GM21528 (cell line): ENCODE data around the gene PRRX2.

Experiments used
- ATAC-seq: cut with Tn5 transposase; IDR thresholded peaks from one replicate; pipeline ENCODE4 v1.9.1; 2021; ENCODE audit warnings: mild to moderate bottlenecking, moderate library complexity; ENCODE audit not compliant: unreplicated experiment, low FRiP score

Gene PRRX2

DNA sequence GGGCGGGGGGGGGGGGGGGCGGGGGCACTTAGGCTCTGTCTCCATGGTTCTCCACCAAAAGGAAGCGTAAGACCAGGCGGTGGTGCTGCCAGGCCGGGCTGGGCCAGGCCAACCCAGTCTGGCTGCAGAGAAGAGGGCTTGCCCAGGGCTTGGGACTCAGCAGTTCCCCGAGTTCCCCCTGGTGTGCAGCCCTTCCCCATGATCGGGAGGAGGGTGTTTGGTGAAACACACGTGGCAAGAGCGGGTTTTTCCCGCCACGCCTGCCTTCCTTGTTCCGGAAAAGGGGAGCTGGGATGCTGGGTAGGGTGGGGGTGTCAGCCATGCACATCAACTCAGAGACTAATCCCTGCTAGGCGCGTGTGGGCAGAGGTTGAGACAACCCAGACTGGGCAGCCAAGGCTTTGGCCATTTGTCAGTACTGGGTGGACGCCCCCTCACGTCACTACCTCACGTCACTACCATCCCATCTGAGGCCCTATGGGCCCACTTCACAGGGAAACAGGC is 32.9 kb downstream of the PRRX2 start:
- no peak for ATAC-seq

DNA sequence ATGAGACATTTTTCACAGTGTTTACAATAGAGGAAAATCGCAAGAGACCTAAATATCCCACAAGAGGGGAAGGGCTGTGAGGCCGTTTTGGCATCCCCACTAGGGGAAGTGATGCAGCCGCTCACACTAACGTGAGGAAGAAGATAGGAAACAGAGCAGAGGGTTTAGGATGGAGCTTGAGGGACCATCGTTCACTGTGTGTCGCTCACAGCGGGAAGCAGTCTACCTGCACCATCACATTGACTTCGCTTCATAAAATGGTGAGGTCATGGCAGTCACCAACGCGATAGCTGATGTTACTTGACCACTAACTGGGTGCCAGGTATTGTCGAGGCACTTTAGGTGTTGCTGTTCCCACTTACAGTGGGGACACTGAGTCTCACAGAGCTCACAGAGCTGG is 35.6 kb downstream of the PRRX2 start:
- no peak for ATAC-seq

DNA sequence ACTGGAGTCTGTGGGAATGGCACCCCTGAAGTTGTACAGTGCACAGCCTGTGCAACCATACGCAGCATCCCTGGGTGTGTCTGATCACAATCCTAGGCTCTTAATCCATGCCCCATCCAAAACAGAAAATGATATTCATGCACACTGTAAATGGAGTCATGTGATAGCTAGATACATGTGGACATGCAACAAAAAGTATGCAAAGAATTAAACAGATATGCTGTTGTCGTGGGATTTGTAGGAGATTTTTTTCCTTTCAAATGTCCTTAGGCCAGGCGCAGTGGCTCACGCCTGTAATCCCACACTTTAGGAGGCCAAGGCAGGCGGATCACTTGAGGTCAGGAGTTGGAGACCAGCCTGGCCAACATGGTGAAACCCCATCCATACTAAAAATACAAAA is 36.1 kb downstream of the PRRX2 start:
- no peak for ATAC-seq

DNA sequence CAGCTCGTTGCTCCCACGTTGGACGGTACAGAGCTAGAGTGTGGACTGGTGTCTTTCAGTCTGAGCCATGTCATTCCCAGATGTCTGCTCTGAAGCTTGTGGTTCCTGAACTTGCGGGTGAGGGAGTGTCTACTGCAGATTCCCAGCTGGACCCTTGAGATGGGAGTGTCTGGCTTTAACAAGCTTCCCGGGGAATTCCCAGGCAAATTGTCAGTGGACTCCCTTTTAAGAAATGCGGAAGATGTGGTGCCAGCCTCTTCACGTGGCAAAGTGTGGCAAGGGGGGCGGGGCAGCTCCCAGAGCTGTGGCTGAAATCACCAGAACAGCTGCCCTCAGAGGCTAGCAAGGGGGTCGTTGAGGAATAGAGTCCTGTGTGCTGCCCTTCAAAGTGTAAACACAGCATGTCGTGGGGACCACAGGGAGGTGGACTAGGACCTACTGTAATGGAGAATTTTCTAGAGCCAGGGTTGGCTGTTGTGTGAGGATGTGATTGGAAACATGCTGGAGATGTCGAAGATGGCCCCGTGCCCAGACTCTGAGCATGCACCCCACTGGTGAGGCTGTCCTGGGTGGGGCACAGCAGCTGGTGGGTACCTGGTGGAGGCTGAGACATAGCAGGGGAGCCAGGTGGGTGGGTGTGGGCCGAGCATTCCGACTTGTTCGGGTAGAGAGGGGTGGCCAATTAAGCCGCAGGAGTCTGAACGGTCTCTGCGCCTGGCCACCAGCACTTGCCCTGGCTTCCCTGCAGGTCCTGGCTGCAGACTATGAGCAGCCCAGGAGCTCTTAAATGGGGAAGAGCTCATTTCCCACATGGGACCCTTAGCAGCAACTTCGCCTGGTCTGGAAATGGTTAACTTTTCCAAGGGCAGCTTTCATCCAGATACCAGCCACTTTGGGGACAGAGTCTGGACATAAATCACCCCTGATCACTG is 37.4 kb downstream of the PRRX2 start:
- no peak for ATAC-seq

DNA sequence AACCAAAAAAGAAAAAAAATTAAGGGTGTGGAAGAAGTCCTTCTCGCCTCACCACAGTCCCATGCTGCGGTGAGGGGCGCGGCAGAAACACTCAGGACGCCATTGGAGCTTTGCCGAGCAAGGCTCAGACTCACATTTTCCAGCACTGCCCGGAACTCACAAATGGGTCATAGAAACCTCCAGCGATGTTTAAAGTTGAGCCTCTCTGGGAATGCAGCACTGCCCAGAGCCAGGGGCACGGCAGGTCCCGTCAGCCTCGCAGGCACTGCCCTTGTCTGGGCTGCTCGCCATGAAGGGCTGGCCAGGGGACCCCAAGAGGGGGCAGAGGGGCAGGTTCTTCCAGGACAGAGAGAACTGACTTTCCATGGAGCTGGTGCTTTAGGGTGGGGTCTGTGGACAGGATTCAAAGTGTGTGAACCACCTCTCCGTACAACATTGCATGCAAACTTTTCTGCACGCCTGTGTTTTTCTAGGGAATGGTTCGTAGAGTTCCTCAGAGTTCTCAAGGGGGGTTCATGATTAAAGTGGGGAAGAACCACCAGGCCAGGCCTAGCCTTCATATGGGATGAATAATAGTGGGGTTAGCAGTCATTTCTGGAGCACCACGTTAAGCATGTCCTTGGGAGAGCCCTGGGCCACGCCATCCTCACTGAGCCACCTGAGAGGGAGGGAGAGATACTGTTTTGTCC is 38.4 kb downstream of the PRRX2 start:
- ATAC-seq = no peak

DNA sequence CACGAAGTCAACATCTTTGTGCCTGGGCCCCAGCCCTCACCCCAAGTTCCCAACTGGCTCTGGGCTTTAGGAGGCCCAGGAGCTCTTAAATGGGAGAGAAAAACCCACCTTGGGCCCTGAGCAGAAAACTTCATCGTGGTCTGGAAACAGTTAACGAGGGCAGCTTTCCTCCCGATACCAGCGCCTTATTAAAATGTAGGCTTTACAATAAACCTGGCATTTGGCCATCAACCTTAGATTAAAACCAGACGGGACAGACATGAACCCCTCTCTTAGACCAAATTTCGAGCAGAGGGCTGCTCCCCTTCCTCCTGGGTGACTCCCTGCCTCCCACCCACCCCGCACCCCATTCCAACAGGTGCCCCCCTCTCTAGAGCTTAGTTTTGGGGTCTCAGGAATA is 39.4 kb downstream of the PRRX2 start:
- no peak for ATAC-seq

DNA sequence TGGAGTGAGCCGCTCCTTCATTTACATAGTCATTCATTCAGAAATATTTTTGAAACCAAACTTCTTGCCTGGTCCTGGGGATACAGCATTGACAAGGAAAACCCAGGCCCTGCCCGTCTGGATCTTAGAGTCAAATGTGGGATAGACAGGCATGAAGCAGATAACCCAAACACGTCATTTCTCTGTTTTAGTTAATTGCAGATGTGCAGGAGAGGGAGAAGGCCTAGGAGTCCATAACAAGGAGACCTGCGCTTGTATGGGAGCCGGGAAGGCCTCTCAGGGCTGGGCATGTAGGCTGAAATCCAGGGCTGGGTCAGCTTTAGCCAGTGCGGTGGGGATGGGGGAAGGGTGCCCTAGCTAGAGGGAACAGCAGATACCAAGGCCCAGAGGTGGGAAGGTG is 43.3 kb downstream of the PRRX2 start:
- ATAC-seq = no peak

DNA sequence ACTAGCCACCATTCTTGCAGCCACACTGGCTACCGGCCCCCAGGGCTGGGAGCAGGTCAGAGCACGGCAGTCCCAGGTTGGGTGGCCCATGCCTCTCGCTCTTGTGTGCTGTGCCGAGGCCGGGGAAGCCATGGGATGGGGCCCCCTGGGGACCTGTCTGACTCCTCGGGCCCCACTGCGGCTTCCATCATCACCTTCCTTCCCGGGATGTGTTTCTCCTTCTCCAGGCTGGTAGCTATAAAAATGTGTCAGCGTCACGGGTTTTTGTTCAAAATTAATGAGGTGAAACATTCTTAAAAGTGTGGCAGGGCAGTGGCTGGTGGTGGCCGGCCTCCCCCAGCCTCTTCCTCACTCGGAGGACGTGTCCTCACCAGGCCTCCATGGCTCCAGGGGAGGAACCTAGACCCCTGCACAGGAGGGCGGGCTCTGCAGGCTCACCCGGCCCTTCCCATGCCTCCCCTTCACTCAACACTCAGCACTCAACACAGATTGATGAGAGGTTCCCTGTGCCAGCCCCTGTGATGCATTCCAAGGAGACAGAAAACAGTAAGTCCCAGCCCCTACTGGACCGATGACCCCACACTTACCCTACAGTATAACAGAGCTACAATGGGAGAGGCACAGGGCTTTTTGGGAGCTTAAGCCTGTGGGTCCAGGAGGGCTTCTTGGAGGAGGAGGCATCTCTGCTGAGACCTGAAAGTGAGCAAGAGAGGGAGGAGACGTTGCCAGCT is 44.2 kb downstream of the PRRX2 start:
- no peak for ATAC-seq

DNA sequence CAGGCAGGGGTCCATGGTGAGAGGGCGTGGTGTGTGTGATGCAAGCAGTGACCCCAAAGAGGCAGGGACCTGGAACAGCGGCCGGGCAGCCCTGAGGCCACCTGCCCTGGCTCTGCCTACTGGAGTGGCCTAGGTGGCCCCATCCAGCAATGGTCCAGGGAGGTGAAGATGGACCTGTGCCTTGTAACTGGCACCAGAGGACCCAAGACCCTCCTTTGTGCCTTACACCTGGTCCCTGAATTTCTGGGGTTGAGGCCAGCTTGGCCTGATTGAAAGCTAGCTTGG is 44.7 kb downstream of the PRRX2 start:
- ATAC-seq = no peak

DNA sequence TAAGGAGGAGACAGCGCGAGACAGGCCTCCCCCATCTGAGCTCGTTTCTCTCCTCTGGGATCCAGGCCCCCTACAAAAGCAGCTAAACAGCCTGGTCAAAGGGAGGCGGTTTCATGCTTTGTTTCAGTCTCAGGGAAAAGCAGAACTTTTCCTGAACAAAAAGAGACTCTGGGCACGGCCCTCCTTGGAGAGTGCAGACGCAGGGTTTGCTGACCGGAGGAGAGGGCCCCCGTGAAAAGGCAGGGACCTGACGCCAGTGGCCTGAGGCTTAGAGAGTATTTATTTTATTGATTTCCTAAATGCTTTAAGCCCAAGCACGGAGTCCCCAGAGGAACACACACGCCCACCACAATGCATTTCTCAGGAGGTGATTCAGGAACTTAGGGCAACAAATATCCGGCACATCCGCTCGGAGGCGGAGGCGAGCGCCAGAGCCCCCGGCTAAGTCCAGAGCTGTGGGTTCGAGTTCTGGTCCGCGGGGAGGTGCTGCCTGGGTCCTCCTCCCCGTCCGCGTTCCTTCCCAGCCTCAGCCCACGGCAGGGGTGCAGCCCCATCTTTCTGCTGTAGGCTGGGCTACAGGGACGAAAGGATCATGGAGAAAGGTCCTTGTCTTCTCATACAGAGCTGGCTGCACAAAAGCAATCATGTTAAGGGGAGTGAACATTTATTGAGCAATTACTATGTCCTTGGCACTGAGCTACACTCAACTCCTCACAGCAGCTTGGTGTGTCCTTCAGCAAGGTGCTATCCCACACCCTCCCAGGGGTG is 47.4 kb downstream of the PRRX2 start:
- ATAC-seq = no peak

DNA sequence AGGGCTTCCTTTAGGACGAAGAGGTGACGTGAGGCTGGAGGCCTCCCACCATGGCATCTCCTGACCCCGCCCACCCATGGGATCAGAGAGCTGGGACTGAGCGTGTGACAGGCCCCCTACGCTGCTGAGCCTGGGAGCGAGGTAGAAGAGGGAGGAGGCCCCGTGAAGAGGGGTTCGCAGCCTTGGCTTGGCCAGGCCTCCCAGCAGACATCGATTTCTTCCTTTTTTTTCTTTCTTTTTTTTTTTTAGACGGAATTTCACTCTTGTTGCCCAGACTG is 47.9 kb downstream of the PRRX2 start:
- no peak for ATAC-seq

DNA sequence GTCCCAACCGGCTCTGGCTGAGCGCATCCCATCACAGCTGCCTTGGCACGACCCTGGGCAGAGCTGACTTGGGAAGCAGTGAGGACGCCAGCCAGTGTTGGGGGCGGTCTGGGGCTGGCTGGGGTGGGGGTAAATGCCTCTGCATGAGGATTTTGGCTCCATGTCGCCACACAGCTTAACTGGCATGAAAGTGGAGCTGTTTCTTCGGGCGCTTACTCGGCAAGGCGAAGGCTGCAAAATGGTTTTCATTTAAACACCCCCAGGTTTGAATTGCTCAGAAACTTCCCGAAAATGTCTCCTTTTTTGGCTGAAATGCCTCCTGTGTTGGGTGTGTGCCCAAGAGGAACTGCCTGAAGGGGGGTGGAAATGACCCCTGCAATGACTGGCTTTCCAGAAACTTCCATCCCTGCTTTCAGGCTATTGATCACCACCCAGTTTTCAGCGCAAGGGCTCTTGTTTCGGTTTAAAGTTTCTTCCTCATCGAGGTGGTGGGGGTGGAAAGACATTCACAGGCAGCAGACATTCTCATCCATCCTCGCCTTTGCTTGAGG is 49.1 kb downstream of the PRRX2 start:
- no peak for ATAC-seq

DNA sequence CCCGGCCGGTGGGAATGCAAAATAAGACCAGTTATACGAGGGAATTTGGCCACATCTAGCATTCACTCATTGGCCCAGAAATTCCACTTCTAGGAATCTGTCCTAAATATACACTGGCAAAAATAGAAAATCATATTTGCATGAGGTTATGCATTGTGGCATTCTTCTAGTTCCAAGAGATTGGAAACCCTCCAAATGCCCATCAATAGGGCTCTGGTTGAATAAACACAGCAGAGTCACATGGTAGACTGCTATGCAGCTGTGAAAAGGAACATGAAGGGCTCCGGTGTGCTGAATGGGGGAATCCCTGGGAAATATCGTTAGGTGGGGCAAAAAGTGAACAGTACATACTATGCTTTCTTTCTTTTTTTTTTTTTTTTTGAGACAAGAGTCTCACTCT is 50.6 kb downstream of the PRRX2 start:
- no peak for ATAC-seq

DNA sequence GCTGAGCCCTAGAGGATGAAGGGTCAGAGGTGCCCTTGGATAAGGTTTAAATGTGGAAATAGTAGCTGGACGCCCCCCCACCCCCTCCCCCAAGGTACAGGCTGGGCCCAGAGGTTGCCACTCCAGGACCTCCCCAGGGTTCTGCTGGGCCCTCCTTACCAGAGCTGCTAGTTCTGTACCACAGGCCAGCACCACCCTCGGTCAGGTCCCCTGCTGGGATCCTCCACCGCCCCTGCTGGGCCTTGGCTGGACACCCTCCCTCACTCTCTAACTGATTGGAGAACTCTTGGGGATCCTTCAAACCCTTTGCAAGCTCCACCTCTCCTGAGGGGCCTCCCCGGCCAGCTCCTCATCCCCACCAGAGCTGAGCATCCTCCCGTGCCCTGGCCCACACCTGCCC is 52.5 kb downstream of the PRRX2 start:
- no peak for ATAC-seq

DNA sequence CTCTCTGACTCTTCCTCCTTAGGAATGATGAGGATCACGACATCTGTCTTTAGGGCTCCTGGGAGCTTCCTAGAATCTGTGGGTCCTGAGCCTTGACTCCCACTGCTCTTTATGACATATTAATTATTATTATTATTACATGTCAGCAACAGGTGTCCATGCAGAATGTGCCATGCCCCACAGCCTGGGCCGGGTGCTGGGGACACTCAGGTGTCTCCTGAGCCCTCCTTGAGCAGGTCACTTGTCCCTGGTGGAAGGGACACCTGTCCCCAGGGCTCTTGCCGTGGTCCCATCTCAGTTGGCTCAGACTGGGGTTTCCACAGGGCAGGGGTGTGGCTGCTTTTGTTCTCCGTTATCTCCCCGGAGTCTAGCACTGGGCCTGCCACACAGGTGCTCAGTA is 53.2 kb downstream of the PRRX2 start:
- ATAC-seq = no peak

DNA sequence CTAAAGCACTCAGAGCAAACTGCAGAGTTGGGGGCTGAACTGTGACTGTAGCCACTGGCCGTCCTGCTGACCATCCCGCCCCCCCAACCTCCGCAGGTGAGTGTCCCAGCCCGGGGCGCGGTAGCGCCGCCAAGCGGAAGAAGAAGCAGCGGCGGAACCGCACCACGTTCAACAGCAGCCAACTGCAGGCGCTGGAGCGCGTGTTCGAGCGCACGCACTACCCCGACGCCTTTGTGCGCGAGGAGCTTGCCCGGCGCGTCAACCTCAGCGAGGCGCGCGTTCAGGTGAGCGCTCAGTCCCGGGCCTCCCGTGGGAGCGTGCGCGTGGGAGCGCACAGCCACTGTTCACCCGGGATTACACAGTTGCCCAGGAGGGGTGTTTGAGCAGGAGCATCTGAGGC is 53.7 kb downstream of the PRRX2 start:
- no peak for ATAC-seq

DNA sequence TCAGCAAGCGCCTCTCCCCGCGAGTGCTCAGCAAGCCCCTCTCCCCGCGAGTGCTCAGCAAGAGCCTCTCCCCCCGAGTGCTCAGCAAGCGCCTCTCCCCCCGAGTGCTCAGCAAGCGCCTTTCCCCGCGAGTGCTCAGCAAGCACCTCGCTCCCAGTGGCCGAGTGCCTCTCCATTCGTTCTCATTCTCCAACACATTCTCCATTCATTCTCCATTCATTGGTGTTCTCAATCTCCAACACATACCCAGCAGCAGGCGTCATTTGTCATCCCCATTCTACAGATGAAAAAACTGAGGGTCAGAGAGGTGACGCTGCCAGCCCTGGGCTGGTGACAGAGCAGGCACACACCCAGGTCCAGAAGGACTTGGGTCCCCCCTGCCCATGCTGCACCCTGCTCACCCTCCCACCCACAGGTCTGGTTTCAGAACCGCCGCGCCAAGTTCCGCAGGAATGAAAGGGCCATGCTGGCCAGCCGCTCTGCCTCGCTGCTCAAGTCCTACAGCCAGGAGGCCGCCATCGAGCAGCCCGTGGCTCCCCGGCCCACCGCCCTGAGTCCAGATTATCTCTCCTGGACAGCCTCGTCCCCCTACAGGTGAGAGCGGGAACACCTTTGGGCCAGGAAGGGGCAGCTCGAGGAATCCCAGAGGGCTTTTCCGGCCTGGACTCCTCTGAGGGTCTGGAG is 54.9 kb downstream of the PRRX2 start:
- ATAC-seq = no peak

DNA sequence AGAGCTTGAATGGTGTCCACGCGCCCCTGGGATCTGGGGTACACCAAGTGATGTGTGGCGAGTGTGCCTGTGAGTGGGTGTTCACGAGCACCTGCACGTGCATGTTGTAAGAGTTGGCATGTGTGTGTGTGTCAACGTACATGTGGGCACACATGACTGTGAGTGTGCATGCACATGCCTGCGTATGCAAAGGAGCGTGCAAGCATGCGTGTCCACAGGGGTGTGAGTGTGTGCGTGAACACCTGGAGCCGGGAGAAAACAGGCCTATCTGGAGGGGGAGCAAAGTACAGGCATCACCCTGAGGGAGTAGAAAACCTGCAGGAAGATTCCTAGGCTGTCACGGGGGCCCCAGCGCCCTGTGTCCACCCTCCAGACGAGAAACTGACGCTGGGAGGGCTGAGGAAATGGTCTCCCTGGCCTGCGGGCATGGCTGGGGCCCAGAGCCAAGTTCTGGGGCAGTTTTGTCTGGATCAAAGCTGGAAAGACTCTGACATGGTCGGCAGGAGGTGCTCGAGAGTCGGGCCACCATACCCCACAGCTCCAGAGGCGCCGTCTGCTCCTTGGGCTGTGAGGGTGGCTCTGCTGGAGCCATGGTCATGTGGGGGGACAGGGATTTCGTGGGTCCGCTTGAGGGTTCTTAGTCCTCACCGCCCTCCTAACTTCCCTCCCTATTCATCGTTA is 55.6 kb downstream of the PRRX2 start:
- no peak for ATAC-seq

DNA sequence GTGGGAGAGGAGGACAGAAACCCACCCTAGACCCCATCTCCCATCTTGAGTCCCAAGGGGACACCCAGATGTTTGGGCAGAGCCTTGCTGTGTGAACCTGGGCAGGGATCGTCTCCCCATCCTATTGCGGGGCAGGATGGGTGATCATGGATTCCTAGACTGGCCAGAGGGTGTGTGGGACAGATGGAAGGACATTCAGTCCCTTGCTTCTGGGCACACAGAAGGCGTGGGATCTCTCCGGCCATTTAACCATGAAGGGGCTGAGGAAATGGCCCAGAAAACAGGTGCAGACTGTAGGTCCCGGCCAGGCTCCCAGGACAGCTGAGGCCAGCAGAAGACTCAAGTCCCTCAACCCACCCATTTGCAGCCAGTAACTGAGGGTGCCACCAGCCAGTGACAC is 57.5 kb downstream of the PRRX2 start:
- ATAC-seq = no peak
